NCI-H187 treated with DMSO at 0.1 percent for 48 hours (cell line): ENCODE results near the gene HSPB6.

Source experiments
- DNase-seq: peaks from one replicate; lab custom pipeline; 2025; lab: John Stamatoyannopoulos, UW

The HSPB6 gene

GRCh38 chr19:35764432-35765315, 7.8 kb upstream of the HSPB6 start:
- no peak for DNase-seq

GRCh38 chr19:35760711-35761349, 4.0 kb upstream of the HSPB6 start:
- no peak for DNase-seq

- DNase-seq: no peak
Measured at GRCh38 chr19:35759697-35760096, 2.9 kb upstream of the HSPB6 start.

- DNase-seq: peak; percentile 98
Measured at GRCh38 chr19:35757749-35758608, 1.1 kb upstream of the HSPB6 start, which contains the start of gene PROSER3. PROSER3 (plus strand) TSS chr19:35758176; CDS start chr19:35758216, 40 bp downstream.

- no peak for DNase-seq
Measured at GRCh38 chr19:35757231-35757748, 461 bp upstream of the HSPB6 start.

- DNase-seq: no peak
Measured at GRCh38 chr19:35755550-35756376, 1.1 kb downstream of the HSPB6 start.

GRCh38 chr19:35755131-35755549, 1.7 kb downstream of the HSPB6 start:
- DNase-seq: no peak

- no peak for DNase-seq
Measured at GRCh38 chr19:35754370-35755130, 2.3 kb downstream of the HSPB6 start.

- no peak for DNase-seq
Measured at GRCh38 chr19:35753634-35754369, 3.0 kb downstream of the HSPB6 start.

- DNase-seq: no peak
Measured at GRCh38 chr19:35752746-35753350, 4.0 kb downstream of the HSPB6 start.

- no peak for DNase-seq
Measured at GRCh38 chr19:35751839-35752745, 4.7 kb downstream of the HSPB6 start.

GRCh38 chr19:35750167-35750566, 6.7 kb downstream of the HSPB6 start:
- no peak for DNase-seq

GRCh38 chr19:35748106-35749020, 8.5 kb downstream of the HSPB6 start, which contains the start of gene LIN37:
LIN37 (plus strand) TSS chr19:35748576; CDS start chr19:35748725, 149 bp downstream.
- peak; percentile 92 for DNase-seq

- DNase-seq: no peak
Measured at GRCh38 chr19:35746531-35746930, 10.3 kb downstream of the HSPB6 start.

GRCh38 chr19:35746087-35746462, 10.8 kb downstream of the HSPB6 start:
- no peak for DNase-seq

- peak; percentile 96 for DNase-seq
Measured at GRCh38 chr19:35745328-35746086, 11.3 kb downstream of the HSPB6 start, which contains the start of the genes PSENEN and U2AF1L4. PSENEN (plus strand) TSS chr19:35745651; CDS start chr19:35745931, 280 bp downstream. U2AF1L4 (minus strand) TSS chr19:35745418; CDS start chr19:35745391, 27 bp downstream.
